COR-L47 (cell line): ENCODE results near the gene VASH2.

Experiments used
- DNase-seq: peaks from one replicate; lab custom pipeline; 2025; lab: John Stamatoyannopoulos, UW

Gene VASH2

GRCh38 chr1:213035573-213035972 lies 85.2 kb downstream of the VASH2 start:
- no peak for DNase-seq
